Panc1 (cell line): ENCODE measurements around the gene PSMB2.

Source experiments
- TCF7L2 ChIP-seq: IDR thresholded peaks from 2 replicates; pipeline ENCODE4 v1.6.1; 2011; ENCODE audit warnings: mild to moderate bottlenecking, low read depth, low read length, inconsistent platforms
- TF ChIP-seq, protein P1 (sequence below): fragments of 450-650 bp; IDR thresholded peaks from 2 replicates; pipeline ENCODE4 v1.5.1; 2017; ENCODE audit warnings: mild to moderate bottlenecking

GRCh38 chr1:35577071-35577998 lies 64.0 kb downstream of the PSMB2 start:
- no peak for TF ChIP-seq TCF7L2
- TF ChIP-seq, protein P1, sequence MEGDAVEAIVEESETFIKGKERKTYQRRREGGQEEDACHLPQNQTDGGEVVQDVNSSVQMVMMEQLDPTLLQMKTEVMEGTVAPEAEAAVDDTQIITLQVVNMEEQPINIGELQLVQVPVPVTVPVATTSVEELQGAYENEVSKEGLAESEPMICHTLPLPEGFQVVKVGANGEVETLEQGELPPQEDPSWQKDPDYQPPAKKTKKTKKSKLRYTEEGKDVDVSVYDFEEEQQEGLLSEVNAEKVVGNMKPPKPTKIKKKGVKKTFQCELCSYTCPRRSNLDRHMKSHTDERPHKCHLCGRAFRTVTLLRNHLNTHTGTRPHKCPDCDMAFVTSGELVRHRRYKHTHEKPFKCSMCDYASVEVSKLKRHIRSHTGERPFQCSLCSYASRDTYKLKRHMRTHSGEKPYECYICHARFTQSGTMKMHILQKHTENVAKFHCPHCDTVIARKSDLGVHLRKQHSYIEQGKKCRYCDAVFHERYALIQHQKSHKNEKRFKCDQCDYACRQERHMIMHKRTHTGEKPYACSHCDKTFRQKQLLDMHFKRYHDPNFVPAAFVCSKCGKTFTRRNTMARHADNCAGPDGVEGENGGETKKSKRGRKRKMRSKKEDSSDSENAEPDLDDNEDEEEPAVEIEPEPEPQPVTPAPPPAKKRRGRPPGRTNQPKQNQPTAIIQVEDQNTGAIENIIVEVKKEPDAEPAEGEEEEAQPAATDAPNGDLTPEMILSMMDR = no peak
